ENCODE results near the gene DYNLRB1.

DYNLRB1 gene

GRCh38 chr20:34570859-34571306, 54.7 kb downstream of the DYNLRB1 start:
- no peak for DNase-seq (ENCODE audit: extremely low read depth, insufficient read length)
- H3K27me3 ChIP-seq (replicated peaks; ENCODE audit: control insufficient read depth, insufficient read depth, low read length) = no peaks in the 10 kb centered on the region
- no peak overlapping the region for H3K4me3 ChIP-seq (replicated peaks; ENCODE audit: low read depth, low read length)
- no peak for TF ChIP-seq CTCF (IDR thresholded peaks at IDR 0.05; ENCODE audit: insufficient read depth, low read length, poor library complexity, severe bottlenecking)
- peaks cover 8% of the 10 kb centered on the region for H3K36me3 ChIP-seq (ENCODE audit: control insufficient read depth, insufficient read depth, low read length)

GRCh38 chr20:34571753-34572152, 55.5 kb downstream of the DYNLRB1 start:
- no peak for TF ChIP-seq CTCF (IDR thresholded peaks at IDR 0.05; ENCODE audit: insufficient read depth, low read length, poor library complexity, severe bottlenecking)
- peaks cover 8% of the 10 kb centered on the region for H3K36me3 ChIP-seq (ENCODE audit: control insufficient read depth, insufficient read depth, low read length)

GRCh38 chr20:34573541-34574300, 57.5 kb downstream of the DYNLRB1 start:
- Histone ChIP-seq H3K4me3 (replicated peaks; ENCODE audit: low read depth, low read length) (no peak overlapping the region), H3K27me3 (replicated peaks; ENCODE audit: control insufficient read depth, insufficient read depth, low read length) (no peaks in the 10 kb centered on the region), H3K36me3 (ENCODE audit: control insufficient read depth, insufficient read depth, low read length) (peaks cover 5% of the 10 kb centered on the region)
- no peak for TF ChIP-seq CTCF (IDR thresholded peaks at IDR 0.05; ENCODE audit: insufficient read depth, low read length, poor library complexity, severe bottlenecking)
- no peak for DNase-seq (ENCODE audit: extremely low read depth, insufficient read length)

More at GRCh38 chr20:34571753-34572152, 55.5 kb downstream of the DYNLRB1 start:
- no peak for DNase-seq (ENCODE audit: extremely low read depth, insufficient read length)
- no peak overlapping the region for H3K4me3 ChIP-seq (replicated peaks; ENCODE audit: low read depth, low read length)
- no peaks in the 10 kb centered on the region for H3K27me3 ChIP-seq (replicated peaks; ENCODE audit: control insufficient read depth, insufficient read depth, low read length)

- no peak for DNase-seq (ENCODE audit: extremely low read depth, insufficient read length)
- H3K4me3 ChIP-seq (replicated peaks; ENCODE audit: low read depth, low read length) = no peak overlapping the region
- peaks cover 3% of the 10 kb centered on the region; the same call in 1 of the 2 replicates for H3K36me3 ChIP-seq (ENCODE audit: control insufficient read depth, insufficient read depth, low read length)
- no peaks in the 10 kb centered on the region for H3K27me3 ChIP-seq (replicated peaks; ENCODE audit: control insufficient read depth, insufficient read depth, low read length)
- TF ChIP-seq CTCF (IDR thresholded peaks at IDR 0.05; ENCODE audit: insufficient read depth, low read length, poor library complexity, severe bottlenecking) = no peak
Observed at GRCh38 chr20:34574426-34574825, 58.2 kb downstream of the DYNLRB1 start.

- Histone ChIP-seq H3K36me3 (ENCODE audit: control insufficient read depth, insufficient read depth, low read length) (peaks cover 3% of the 10 kb centered on the region; the same call in 1 of the 2 replicates), H3K27me3 (replicated peaks; ENCODE audit: control insufficient read depth, insufficient read depth, low read length) (no peaks in the 10 kb centered on the region), H3K4me3 (replicated peaks; ENCODE audit: low read depth, low read length) (no peak overlapping the region)
- TF ChIP-seq CTCF (IDR thresholded peaks at IDR 0.05; ENCODE audit: insufficient read depth, low read length, poor library complexity, severe bottlenecking) = no peak
- no peak for DNase-seq (ENCODE audit: extremely low read depth, insufficient read length)
Observed at GRCh38 chr20:34574861-34575260, 58.6 kb downstream of the DYNLRB1 start.
